AG09309 (cell line): ENCODE data around the gene EFNA3.

Experiments used
- DNase-seq: peaks from one replicate; pipeline ENCODE4 v3.0.0-alpha.2; 2010; ENCODE audit warnings: low read depth
- H3K4me3 ChIP-seq: 2 replicates; pipeline ENCODE4 v1.5.1; 2011; ENCODE audit warnings: mild to moderate bottlenecking, low read depth, low read length, moderate library complexity; ENCODE audit not compliant: control insufficient read depth
- CTCF ChIP-seq: IDR thresholded peaks from 2 replicates; pipeline ENCODE4 v1.5.1; 2011; ENCODE audit warnings: mild to moderate bottlenecking, low read depth, low read length, inconsistent platforms; ENCODE audit not compliant: insufficient read depth, control insufficient read depth; ENCODE audit errors: missing control alignments

The EFNA3 gene

GRCh38 chr1:155103325-155103724, 24.7 kb downstream of the EFNA3 start:
- H3K4me3 ChIP-seq = no peak overlapping the region
- no peak for DNase-seq
- no peak for TF ChIP-seq CTCF

GRCh38 chr1:155104605-155105534, 26.2 kb downstream of the EFNA3 start:
- TF ChIP-seq CTCF = no peak
- H3K4me3 ChIP-seq = no peak overlapping the region
- no peak for DNase-seq

GRCh38 chr1:155105604-155106011, 27.0 kb downstream of the EFNA3 start:
- DNase-seq = no peak
- TF ChIP-seq CTCF = no peak
- H3K4me3 ChIP-seq = no peak overlapping the region

- no peak for DNase-seq
- H3K4me3 ChIP-seq = no peak overlapping the region
- no peak for TF ChIP-seq CTCF
Observed at GRCh38 chr1:155106862-155107261, 28.2 kb downstream of the EFNA3 start.

- DNase-seq = no peak
- H3K4me3 ChIP-seq = no peak overlapping the region
- no peak for TF ChIP-seq CTCF
Observed at GRCh38 chr1:155107309-155108264, 28.9 kb downstream of the EFNA3 start.

DNA sequence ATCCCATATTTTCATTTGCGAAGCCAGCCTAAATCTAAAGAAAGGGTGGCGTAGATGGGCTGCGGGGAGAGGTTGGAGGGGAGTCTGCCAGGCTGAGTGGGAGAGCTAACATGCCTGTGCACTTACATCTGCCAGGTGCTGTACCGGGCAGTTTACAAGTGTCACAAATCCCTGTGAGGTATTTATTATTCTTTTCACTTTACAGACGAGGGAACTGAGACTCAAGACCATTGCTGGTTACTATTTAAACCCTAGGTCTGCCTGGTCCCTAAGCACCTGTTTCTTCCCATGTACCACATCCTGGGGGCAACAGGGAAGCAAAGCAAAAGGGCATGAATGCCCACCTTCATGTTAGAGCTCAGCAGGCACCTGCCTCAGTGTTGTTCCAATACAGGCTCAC, 29.7 kb downstream of the EFNA3 start:
- DNase-seq = no peak
- no peak for TF ChIP-seq CTCF
- no peak overlapping the region for H3K4me3 ChIP-seq
